Adrenal gland (tissue), 12 donors: Measurements from ENCODE around the gene IFTAP. TPM values are rescaled to one million over a fixed set of nuclear protein-coding genes. Genes with fewer than 3 reads are reported as not detected.

Experiments used
- DNase-seq, 7 donors: peaks; one replicate each; pipeline ENCODE4 v3.0.0-alpha.2; 2019 to 2020
- H3K27ac ChIP-seq, 5 donors: fragments of 200-600 bp; sonication (generic) in 4 of 5; 1 replicate in 3 of 5; 2 replicates in 2 of 5; pipeline versions ENCODE4 v1.5.1 to v1.8.0; 2016 to 2020; ENCODE audit warnings: mild to moderate bottlenecking in 1 of 5
- H3K27me3 ChIP-seq: fragments of 200-600 bp; 2 replicates; pipeline ENCODE4 v1.8.0; 2021
- H3K36me3 ChIP-seq, 2 donors: fragments of 200-600 bp; replicated peaks in 1 of 2; 1 replicate in 1 of 2; 2 replicates in 1 of 2; pipeline versions ENCODE4 v1.5.1 to v1.8.0; 2018 to 2022
- H3K4me1 ChIP-seq, 2 donors: fragments of 200-600 bp; replicated peaks in 1 of 2; 1 replicate in 1 of 2; 2 replicates in 1 of 2; pipeline versions ENCODE4 v1.5.1 to v1.8.0; 2018 to 2021
- H3K4me3 ChIP-seq, 4 donors: fragments of 200-600 bp; sonication (generic) in 3 of 4; one replicate each; pipeline ENCODE4 v1.5.1; 2016 to 2018
- H3K9me3 ChIP-seq, 3 donors: fragments of 200-600 bp; sonication (generic) in 1 of 3; replicated peaks in 1 of 3; 1 replicate in 2 of 3; 2 replicates in 1 of 3; pipeline versions ENCODE4 v1.5.1 to v1.8.0; 2016 to 2021
- POLR2A ChIP-seq, 2 donors: fragments of 450-650 bp; IDR thresholded peaks; one replicate each; pipeline ENCODE4 v1.6.1; 2017; ENCODE audit warnings: antibody characterized with exemption in 2 of 2, mild to moderate bottlenecking in 2 of 2, moderate library complexity in 1 of 2
- WGBS, 4 donors: extraction: QIAGEN DNeasy Blood & Tissue Kit in 2 of 4; methylation state at CpG; one replicate each; pipeline versions ENCODE4 v1.1.5 to v1.1.7; 2013 to 2017; 5-methylcytosine and 5-hydroxymethylcytosine counted together
- intact Hi-C, 2 donors: fragments of 100-400 bp; cut with DNase I; formaldehyde crosslinking; loops; one replicate each; pipeline versions ENCODE4 v1.14.1 to v1.15.0; 2022 to 2023
- polyA plus RNA-seq, 3 donors: library from polyadenylated mRNA; stranded (reverse); fragments of 200-250 nt in 2 of 3; fragments of 350-450 nt in 1 of 3; fragmentation: Illumina TruSeq in 1 of 3; extraction: RNeasy Lipid Tissue Mini Kit (QIAGEN cat#74804) in 1 of 3; gene quantifications; one replicate each; pipeline ENCODE4 v1.2.3, GENCODE V29; 2013 to 2014
- total RNA-seq, 9 donors: library from RNA; depleted of rRNA in 4 of 9; stranded (reverse); fragments of >200 nt in 4 of 9; fragments of 120-200 nt in 1 of 9; fragmentation: NEBNext Ultra II Directional in 1 of 9; extraction: Animal tissue kit (Norgen Biotek cat#: 25700) in 1 of 9; gene quantifications; one replicate each; pipeline versions ENCODE4 v1.1.0 to v1.2.4, GENCODE V29; 2013 to 2023
- TF ChIP-seq, protein P1 (sequence below), 6 experiments: fragments of 450-650 bp in 4 of 6; fragments of 200-600 bp in 2 of 6; sonication (generic) in 1 of 6; IDR thresholded peaks; 1 replicate in 5 of 6; 2 replicates in 1 of 6; pipeline versions ENCODE4 v1.5.1 to v1.8.0; 2016 to 2021; ENCODE audit warnings: antibody characterized with exemption in 6 of 6, mild to moderate bottlenecking in 2 of 6, moderate library complexity in 1 of 6
- donor health status: healthy with polysubstance abuse.
- donor health status: Bipolar disorder and iron deficiency.
- donor health status: DM: yes; HTN: yes; CAD: no.
- donor health status: DM: no; HTN: no; CAD: no.
- donor health status: DM: no; HTN: no; CAD: no.
- donor health status: DM: yes; HTN: yes; CAD: no.

Gene IFTAP
- total and polyA plus RNA-seq, 12 donors: 16.2 to 44.7 (median 23.5) TPM

- H3K4me3 ChIP-seq: no peak overlapping the region
- H3K27me3 ChIP-seq: no peaks in the 10 kb centered on the region
- no peak overlapping the region for H3K27ac ChIP-seq
- no peaks in the 10 kb centered on the region for H3K9me3 ChIP-seq
- intact Hi-C loops: no loop called here
- DNase-seq: no peak
- TF ChIP-seq, protein P1, sequence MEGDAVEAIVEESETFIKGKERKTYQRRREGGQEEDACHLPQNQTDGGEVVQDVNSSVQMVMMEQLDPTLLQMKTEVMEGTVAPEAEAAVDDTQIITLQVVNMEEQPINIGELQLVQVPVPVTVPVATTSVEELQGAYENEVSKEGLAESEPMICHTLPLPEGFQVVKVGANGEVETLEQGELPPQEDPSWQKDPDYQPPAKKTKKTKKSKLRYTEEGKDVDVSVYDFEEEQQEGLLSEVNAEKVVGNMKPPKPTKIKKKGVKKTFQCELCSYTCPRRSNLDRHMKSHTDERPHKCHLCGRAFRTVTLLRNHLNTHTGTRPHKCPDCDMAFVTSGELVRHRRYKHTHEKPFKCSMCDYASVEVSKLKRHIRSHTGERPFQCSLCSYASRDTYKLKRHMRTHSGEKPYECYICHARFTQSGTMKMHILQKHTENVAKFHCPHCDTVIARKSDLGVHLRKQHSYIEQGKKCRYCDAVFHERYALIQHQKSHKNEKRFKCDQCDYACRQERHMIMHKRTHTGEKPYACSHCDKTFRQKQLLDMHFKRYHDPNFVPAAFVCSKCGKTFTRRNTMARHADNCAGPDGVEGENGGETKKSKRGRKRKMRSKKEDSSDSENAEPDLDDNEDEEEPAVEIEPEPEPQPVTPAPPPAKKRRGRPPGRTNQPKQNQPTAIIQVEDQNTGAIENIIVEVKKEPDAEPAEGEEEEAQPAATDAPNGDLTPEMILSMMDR (IDR thresholded peaks at IDR 0.05): no peak
- TF ChIP-seq POLR2A (IDR thresholded peaks at IDR 0.05): no peak
- H3K4me1 ChIP-seq: no peaks in the 10 kb centered on the region
- H3K36me3 ChIP-seq: no peaks in the 10 kb centered on the region
- WGBS, 4 donors: 77 to 85% (median 81%) methylated on average over 3 of the region's 3 CpGs
Observed at GRCh38 chr11:36618363-36619047, 24.2 kb downstream of the IFTAP start.

- no peaks in the 10 kb centered on the region for H3K36me3 ChIP-seq
- no peaks in the 10 kb centered on the region for H3K27me3 ChIP-seq
- 38 to 51% (median 40%) methylated on average over 5 of the region's 5 CpGs for WGBS, 4 donors
- no peak for DNase-seq
- H3K4me1 ChIP-seq: no peaks in the 10 kb centered on the region
- no peak overlapping the region for H3K27ac ChIP-seq
- TF ChIP-seq, protein P1 (IDR thresholded peaks at IDR 0.05): no peak
- no peak for TF ChIP-seq POLR2A (IDR thresholded peaks at IDR 0.05)
- intact Hi-C loops: no loop called here
- no peak overlapping the region for H3K4me3 ChIP-seq
- H3K9me3 ChIP-seq: no peaks in the 10 kb centered on the region
Observed at GRCh38 chr11:36619502-36619901, 25.2 kb downstream of the IFTAP start.

GRCh38 chr11:36620246-36620645, 25.9 kb downstream of the IFTAP start:
- no peak for DNase-seq
- H3K36me3 ChIP-seq: no peaks in the 10 kb centered on the region
- TF ChIP-seq, protein P1 (IDR thresholded peaks at IDR 0.05): no peak
- no peak for TF ChIP-seq POLR2A (IDR thresholded peaks at IDR 0.05)
- no peaks in the 10 kb centered on the region for H3K4me1 ChIP-seq
- no peaks in the 10 kb centered on the region for H3K27me3 ChIP-seq
- no peaks in the 10 kb centered on the region for H3K9me3 ChIP-seq
- intact Hi-C loops: no loop called here
- H3K27ac ChIP-seq: no peak overlapping the region
- H3K4me3 ChIP-seq: no peak overlapping the region

GRCh38 chr11:36622431-36623136, 28.3 kb downstream of the IFTAP start:
- no peaks in the 10 kb centered on the region for H3K4me1 ChIP-seq
- DNase-seq: peak in 1 of 7 donors; percentile 4
- WGBS, 4 donors: 82 to 94% (median 86%) methylated on average over 3 of the region's 3 CpGs
- H3K27me3 ChIP-seq: no peaks in the 10 kb centered on the region
- TF ChIP-seq, protein P1 (IDR thresholded peaks at IDR 0.05): peak in 4 of 6 experiments; percentile 30 to 51 (median 42)
- no peak for TF ChIP-seq POLR2A (IDR thresholded peaks at IDR 0.05)
- H3K36me3 ChIP-seq: no peaks in the 10 kb centered on the region
- no peak overlapping the region for H3K27ac ChIP-seq
- H3K9me3 ChIP-seq: no peaks in the 10 kb centered on the region
- H3K4me3 ChIP-seq: no peak overlapping the region
- intact Hi-C loops: no loop called here
